Progenitor cell of endocrine pancreas (in vitro differentiated cells): ENCODE results near the gene CACNB3. TPM values are rescaled to one million over a fixed set of nuclear protein-coding genes. Genes with fewer than 3 reads are reported as not detected.

Experiments used
- DNase-seq: peaks from one replicate; pipeline ENCODE4 v3.0.0; 2021; ENCODE audit warnings: low spot score; ENCODE audit not compliant: unreplicated experiment
- H3K27ac Mint-ChIP-seq: 2 replicates; pipeline ENCODE4 v1.8.0; 2021; ENCODE audit warnings: mild to moderate bottlenecking, moderate library complexity, mixed read lengths
- H3K27me3 Mint-ChIP-seq: 2 replicates; pipeline ENCODE4 v1.8.0; 2021; ENCODE audit warnings: mixed read lengths
- H3K36me3 Mint-ChIP-seq: 2 replicates; pipeline ENCODE4 v1.8.0; 2022; ENCODE audit warnings: mixed read lengths; ENCODE audit not compliant: insufficient read depth
- H3K4me1 Mint-ChIP-seq: 2 replicates; pipeline ENCODE4 v1.8.0; 2021; ENCODE audit warnings: low read depth, mixed read lengths
- H3K4me3 Mint-ChIP-seq: 2 replicates; pipeline ENCODE4 v1.8.0; 2021; ENCODE audit warnings: low read depth, mild to moderate bottlenecking, moderate library complexity, mixed read lengths
- H3K9me3 Mint-ChIP-seq: 2 replicates; pipeline ENCODE4 v1.8.0; 2021; ENCODE audit warnings: low read depth, mixed read lengths
- CTCF ChIP-seq: fragments of 200-600 bp; sonication (generic); IDR thresholded peaks from one replicate; pipeline ENCODE4 v1.5.0; 2021; ENCODE audit warnings: antibody characterized with exemption, mild to moderate bottlenecking; ENCODE audit not compliant: unreplicated experiment
- total RNA-seq: library from RNA; stranded (reverse); gene quantifications from 2 replicates; pipeline ENCODE4 v1.2.1, GENCODE V29; 2021

Gene CACNB3
- total RNA-seq, 1 donor from 2014 or later: 73.9 TPM

- peaks cover 13% of the 10 kb centered on the region for H3K36me3 Mint-ChIP-seq
- H3K27ac Mint-ChIP-seq: no peak overlapping the region
These were observed 38.4 kb upstream of the CACNB3 start for GRCh38 chr12:48779869-48780268.

GRCh38 chr12:48780381-48781025 is 37.8 kb upstream of the CACNB3 start:
- peaks cover 13% of the 10 kb centered on the region for H3K36me3 Mint-ChIP-seq
- H3K9me3 Mint-ChIP-seq: no peaks in the 10 kb centered on the region
- H3K4me1 Mint-ChIP-seq: peaks cover 4% of the 10 kb centered on the region
- no peak for DNase-seq
- H3K27me3 Mint-ChIP-seq: no peaks in the 10 kb centered on the region
- peak overlapping the region; percentile 24 for H3K27ac Mint-ChIP-seq
- H3K4me3 Mint-ChIP-seq: no peak overlapping the region
- no peak for TF ChIP-seq CTCF

More at GRCh38 chr12:48779869-48780268, 38.4 kb upstream of the CACNB3 start:
- H3K4me3 Mint-ChIP-seq: no peak overlapping the region
- no peaks in the 10 kb centered on the region for H3K27me3 Mint-ChIP-seq
- no peak for DNase-seq
- peaks cover 1% of the 10 kb centered on the region for H3K4me1 Mint-ChIP-seq
- no peaks in the 10 kb centered on the region for H3K9me3 Mint-ChIP-seq
- TF ChIP-seq CTCF: no peak

GRCh38 chr12:48781750-48782456 is 36.4 kb upstream of the CACNB3 start:
- H3K4me1 Mint-ChIP-seq: peaks cover 9% of the 10 kb centered on the region
- no peaks in the 10 kb centered on the region for H3K9me3 Mint-ChIP-seq
- H3K4me3 Mint-ChIP-seq: no peak overlapping the region
- no peak for TF ChIP-seq CTCF
- no peak for DNase-seq
- H3K27me3 Mint-ChIP-seq: no peaks in the 10 kb centered on the region
- peaks cover 13% of the 10 kb centered on the region for H3K36me3 Mint-ChIP-seq
- H3K27ac Mint-ChIP-seq: peak overlapping the region; percentile 89

- Mint-ChIP-seq H3K27me3 (no peaks in the 10 kb centered on the region), H3K27ac (peak overlapping the region; percentile 18), H3K4me1 (peaks cover 17% of the 10 kb centered on the region), H3K36me3 (peaks cover 12% of the 10 kb centered on the region), H3K9me3 (no peaks in the 10 kb centered on the region), H3K4me3 (no peak overlapping the region)
- TF ChIP-seq CTCF: no peak
- no peak for DNase-seq
These were observed 35.6 kb upstream of the CACNB3 start for GRCh38 chr12:48782457-48783395.

GRCh38 chr12:48783432-48783831 is 34.9 kb upstream of the CACNB3 start:
- H3K36me3 Mint-ChIP-seq: peaks cover 10% of the 10 kb centered on the region
- TF ChIP-seq CTCF: no peak
- H3K9me3 Mint-ChIP-seq: no peaks in the 10 kb centered on the region
- DNase-seq: no peak
- H3K27me3 Mint-ChIP-seq: no peaks in the 10 kb centered on the region
- H3K4me1 Mint-ChIP-seq: peaks cover 21% of the 10 kb centered on the region
- H3K27ac Mint-ChIP-seq: no peak overlapping the region
- H3K4me3 Mint-ChIP-seq: no peak overlapping the region
